Left kidney (tissue), 8 donors: Measurements from ENCODE around the gene KDM4B. TPM values are rescaled to one million over a fixed set of nuclear protein-coding genes. Genes with fewer than 3 reads are reported as not detected.
"Not testable (repeated sequence)": the region's sequence is repeated elsewhere in the genome, so short reads cannot be mapped to it uniquely, and the experiment has no call there.

Experiments
- DNase-seq: peaks from one replicate; pipeline ENCODE4 v3.0.0-alpha.2; 2013
- long read RNA-seq, 8 donors: transcript quantifications; one replicate each; lab custom pipeline, GENCODE V29; 2026
- polyA plus RNA-seq: library from polyadenylated mRNA; unstranded; fragments of 120-200 nt; gene quantifications from one replicate; pipeline ENCODE4 v1.2.1, GENCODE V29; 2013; ENCODE audit not compliant: insufficient read length

The KDM4B gene
- polyA plus RNA-seq = 24.4 TPM
- long read RNA-seq, donor 1, full-length matches to known transcripts = 5 of 5 reads
- long read RNA-seq, donor 1, partial matches to known transcripts = 0 of 5 reads
- long read RNA-seq, donor 1, other reads (novel, unspliced or antisense) = 0 of 5 reads
- long read RNA-seq, donor 2, full-length matches to known transcripts = 4 of 4 reads
- long read RNA-seq, donor 2, partial matches to known transcripts = 0 of 4 reads
- long read RNA-seq, donor 2, other reads (novel, unspliced or antisense) = 0 of 4 reads
- long read RNA-seq, donor 3, full-length matches to known transcripts = 3 of 3 reads
- long read RNA-seq, donor 3, partial matches to known transcripts = 0 of 3 reads
- long read RNA-seq, donor 3, other reads (novel, unspliced or antisense) = 0 of 3 reads
- long read RNA-seq, donor 4 = 0 reads
- long read RNA-seq, donor 5, full-length matches to known transcripts = 4 of 23 reads
- long read RNA-seq, donor 5, partial matches to known transcripts = 19 of 23 reads
- long read RNA-seq, donor 5, other reads (novel, unspliced or antisense) = 0 of 23 reads
- long read RNA-seq, donor 6, full-length matches to known transcripts = 4 of 4 reads
- long read RNA-seq, donor 6, partial matches to known transcripts = 0 of 4 reads
- long read RNA-seq, donor 6, other reads (novel, unspliced or antisense) = 0 of 4 reads
- long read RNA-seq, donor 7, full-length matches to known transcripts = 4 of 10 reads
- long read RNA-seq, donor 7, partial matches to known transcripts = 6 of 10 reads
- long read RNA-seq, donor 7, other reads (novel, unspliced or antisense) = 0 of 10 reads
- long read RNA-seq, donor 8 = 0 reads

DNA sequence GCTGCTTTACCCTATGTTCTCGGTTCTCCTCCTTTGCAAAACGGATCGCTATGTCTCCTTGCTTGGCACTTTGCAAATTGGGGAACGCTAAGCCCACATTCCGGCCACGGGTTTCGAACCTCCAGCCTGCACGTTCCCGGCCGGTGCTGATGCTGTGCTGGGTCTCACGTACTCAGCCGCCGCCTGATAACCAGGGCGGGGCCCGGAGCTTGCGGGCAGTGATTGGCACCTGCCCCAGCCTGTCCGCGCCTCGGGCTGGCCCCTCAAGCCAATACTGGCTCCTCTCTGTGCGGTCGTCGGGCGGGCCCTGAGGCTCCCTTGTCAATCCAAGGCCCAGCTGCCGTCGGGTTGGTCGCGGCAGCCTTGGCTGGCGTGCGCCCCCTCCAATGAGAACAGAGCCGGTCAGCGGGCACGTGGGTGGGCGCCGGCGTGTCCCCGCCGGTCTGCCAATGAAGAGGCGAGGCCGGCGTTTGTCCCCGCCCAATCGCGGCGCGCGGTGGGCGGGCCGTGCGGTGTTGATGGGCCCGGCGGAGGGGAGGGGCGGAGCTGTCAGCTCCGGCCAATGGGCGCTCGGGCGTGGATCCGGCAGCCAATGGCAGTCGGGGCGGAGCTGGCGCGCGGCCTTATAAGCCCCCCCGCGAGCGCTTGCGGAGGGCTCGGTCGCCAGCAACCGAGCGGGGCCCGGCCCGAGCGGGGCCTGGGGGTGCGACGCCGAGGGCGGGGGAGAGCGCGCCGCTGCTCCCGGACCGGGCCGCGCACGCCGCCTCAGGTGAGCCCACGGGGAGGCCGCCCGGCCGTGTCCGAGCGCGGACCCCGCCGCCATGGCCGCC is at the start of gene KDM4B:
Gene KDM4B, plus strand, starts transcription at position 652 of the 830 bp plus-strand sequence. CDS start 63,778 bp downstream, outside the sequence.
- DNase-seq = peak; percentile 99

DNA sequence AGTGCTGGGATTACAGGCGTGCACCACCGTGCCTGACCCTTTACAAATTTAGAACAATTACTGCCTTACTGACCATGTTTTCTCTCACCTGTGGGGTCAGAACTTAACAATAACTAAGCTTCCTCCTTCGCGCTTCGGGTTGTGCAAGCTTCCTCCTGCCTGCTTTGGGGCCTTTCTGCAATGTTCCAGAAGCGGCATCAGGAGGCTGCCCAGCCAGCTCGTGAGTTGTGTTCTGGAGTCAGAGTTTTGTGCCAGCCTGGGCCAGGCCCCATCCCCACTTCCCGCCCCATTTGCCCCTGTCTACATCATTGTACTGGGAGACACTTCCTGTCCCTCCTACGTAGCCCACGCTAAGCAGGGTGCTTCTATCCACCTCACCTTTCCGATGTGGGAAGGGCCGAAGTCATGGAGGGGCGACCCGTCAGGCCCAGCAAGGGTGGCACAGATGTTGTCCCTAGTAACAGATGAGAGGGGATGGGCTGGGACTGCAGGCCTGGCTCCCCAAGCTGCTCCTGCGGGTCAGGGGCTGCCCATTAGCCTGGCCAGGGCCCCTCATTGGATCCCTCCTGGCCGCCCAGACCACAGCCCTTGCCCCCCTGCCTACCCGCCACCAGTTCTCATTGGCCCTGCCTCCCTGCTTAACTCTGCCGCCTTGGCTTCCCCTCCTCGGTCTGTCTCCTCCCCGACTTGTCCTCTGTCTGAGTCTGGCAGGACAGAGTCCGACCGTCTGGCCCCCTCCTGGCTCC is 46.2 kb upstream of the KDM4B start:
- no peak for DNase-seq

DNA sequence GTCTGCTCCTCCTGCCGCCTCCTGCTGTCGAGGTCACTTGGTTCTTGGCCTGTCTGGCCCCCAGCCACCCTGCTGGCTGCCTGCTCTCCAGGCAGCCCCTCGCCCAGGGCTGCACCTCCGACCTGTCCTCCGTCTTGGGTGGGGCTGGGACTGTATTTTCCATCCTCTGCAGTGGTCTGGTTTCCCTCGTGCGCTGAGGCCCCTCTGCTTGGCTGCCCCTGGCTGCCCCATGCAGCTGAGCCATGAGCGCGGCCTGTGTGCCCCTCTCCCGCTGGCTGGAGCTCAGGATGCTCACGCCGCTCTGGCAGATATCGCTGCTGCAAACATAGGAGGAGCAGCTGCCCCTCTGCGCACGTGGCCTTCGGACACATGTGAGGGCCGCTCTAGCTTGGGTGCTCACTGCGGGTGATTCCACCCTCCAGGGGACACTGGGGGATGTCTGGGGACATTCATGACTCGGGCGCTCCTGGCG is 45.6 kb upstream of the KDM4B start:
- no peak for DNase-seq

DNA sequence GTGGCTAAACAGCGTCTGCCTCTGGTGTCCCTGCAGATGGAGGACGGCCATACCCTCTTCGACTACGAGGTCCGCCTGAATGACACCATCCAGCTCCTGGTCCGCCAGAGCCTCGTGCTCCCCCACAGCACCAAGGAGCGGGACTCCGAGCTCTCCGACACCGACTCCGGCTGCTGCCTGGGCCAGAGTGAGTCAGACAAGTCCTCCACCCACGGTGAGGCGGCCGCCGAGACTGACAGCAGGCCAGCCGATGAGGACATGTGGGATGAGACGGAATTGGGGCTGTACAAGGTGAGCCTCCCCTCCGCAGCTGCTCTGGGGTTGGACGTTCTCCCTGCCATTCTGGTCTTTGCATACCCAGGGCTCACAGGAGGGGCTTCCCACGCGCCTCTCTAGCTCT is 39.7 kb upstream of the KDM4B start:
- no peak for DNase-seq

DNA sequence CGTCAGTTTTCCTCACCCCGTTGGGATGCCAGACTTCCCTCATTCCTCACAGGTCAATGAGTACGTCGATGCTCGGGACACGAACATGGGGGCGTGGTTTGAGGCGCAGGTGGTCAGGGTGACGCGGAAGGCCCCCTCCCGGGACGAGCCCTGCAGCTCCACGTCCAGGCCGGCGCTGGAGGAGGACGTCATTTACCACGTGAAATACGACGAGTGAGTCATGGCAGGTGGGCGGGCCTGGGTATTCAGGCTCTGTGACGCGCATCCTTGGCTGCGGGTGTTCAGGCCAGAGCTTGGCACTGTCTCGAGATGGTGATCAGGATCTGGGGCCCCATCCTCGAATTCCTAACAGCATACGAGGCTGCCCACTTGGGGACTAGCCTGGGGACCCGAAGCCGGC is 38.2 kb upstream of the KDM4B start:
- no peak for DNase-seq

DNA sequence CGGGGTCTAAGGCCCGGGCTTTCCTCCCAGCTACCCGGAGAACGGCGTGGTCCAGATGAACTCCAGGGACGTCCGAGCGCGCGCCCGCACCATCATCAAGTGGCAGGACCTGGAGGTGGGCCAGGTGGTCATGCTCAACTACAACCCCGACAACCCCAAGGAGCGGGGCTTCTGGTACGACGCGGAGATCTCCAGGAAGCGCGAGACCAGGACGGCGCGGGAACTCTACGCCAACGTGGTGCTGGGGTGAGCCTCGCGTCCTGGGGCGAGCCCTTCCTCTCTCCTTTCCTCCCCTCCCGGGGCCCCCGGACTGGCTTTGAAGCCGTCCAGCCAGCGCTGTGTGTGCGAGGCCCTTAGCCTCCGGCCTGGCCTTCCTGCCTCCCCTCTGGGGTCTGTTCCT is 36.2 kb upstream of the KDM4B start:
- DNase-seq = no peak

DNA sequence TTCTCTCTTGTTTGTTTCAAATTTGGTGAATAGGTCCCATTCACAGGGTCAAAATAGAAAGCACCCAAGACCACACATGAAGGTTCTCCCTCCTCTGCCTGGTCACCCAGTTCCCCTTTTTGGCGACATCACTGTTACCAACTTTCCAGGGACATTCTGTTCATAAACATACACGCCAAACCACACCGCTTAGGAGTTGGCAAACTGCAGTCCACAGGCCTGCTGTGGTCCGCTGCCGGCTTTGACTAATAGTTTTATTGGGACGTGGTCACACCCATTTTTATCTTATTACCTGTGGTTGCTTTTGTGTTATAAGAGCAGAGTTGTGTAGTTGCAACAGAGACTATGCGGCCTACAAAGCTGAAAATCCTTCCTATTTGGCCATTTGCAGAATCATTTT is 35.4 kb upstream of the KDM4B start:
- DNase-seq = no peak

DNA sequence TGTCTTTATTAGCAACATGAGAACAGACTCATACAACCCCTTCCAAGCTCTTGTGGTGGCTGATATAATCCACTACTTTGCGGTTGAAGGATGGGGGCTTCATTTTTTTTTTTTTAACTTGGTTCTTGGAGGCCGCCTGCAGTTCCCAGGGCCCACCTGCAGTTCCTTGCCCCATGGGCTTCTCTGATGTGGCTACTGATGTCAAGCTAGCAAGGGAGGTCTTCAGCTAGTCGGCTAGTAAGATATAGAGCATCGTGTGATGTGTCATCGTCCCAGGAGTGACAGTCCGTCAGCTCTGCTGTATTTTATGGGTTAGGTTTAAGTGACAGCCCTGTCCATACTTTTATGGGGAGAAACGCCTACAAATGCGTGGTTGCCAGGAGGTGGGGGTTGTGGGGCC is 33.5 kb upstream of the KDM4B start:
- DNase-seq = no peak

DNA sequence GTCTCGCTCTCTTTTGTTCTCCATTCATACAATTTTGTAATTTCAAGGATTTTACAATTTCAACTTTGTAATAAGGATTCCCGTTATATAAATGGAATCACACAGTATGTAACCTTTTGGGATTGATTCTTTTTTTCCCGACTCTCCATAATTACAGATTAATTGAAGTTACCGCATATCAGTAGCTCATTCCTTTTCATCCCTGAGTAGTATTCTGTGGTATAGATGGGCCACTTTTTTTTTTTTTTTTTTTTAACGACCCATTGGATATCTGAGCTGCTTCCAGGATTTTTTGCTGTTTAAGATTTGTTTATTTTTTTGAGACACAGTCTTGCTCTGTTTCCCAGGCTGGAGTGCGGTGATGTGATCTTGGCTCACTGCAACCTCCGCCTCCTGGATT is 31.9 kb upstream of the KDM4B start:
- no peak for DNase-seq

DNA sequence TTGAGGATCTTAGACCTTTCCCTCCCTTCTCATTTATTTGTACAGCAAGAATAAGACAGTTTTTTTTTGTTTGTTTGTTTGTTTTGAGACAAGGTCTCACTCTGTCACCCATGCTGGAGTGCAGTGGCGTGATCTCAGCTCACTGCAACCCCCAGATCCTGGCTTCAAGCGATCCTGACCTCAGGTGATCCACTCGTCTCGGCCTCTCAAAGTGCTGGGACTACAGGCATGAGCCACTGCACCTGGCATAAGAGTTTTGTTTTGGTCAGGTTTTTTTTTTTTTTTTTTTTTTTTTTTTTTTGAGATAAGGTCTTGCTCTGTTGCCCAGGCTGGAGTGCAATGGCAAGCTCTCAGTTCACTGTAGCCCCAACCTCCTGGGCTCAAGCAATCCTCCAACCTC is 30.5 kb upstream of the KDM4B start:
- not testable (repeated sequence) for DNase-seq

DNA sequence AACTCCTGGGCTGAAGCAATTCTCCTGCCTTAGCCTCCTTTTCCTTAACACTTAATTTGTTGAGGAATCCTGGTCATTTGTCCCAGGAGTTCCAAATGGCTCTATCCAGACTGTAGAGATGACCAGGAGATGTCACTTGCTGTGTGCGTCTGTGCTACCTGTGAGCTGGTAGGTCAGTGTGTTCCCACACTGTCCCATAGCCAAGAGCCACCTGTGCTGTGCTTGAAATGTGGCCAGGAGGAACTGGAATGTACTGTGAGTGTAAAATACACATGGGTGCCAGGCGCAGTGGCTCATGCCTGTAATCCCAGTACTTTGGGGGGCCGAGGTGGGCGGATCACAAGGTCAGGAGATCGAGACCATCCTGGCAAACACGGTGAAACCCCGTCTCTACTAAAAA is 29.4 kb upstream of the KDM4B start:
- DNase-seq = no peak

DNA sequence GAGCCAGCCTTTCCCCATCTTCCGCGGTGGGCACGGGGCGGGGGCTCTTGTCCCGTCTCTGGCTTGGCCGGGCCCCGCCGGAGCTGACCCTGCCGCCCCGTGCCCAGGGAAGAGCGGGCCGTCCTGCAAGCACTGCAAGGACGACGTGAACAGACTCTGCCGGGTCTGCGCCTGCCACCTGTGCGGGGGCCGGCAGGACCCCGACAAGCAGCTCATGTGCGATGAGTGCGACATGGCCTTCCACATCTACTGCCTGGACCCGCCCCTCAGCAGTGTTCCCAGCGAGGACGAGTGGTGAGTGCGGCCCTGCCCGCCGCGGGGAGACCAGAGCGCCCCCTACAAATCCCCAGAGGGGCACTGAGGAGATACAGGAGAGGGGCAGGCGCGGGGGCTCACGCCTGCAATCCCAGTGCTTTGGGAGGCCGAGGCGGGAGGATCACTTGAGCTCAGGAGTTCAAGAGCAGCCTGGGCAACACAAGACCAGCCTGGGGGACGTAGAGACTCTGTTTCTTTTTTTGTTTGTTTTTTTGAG is 27.2 kb upstream of the KDM4B start:
- not testable (repeated sequence) for DNase-seq

DNA sequence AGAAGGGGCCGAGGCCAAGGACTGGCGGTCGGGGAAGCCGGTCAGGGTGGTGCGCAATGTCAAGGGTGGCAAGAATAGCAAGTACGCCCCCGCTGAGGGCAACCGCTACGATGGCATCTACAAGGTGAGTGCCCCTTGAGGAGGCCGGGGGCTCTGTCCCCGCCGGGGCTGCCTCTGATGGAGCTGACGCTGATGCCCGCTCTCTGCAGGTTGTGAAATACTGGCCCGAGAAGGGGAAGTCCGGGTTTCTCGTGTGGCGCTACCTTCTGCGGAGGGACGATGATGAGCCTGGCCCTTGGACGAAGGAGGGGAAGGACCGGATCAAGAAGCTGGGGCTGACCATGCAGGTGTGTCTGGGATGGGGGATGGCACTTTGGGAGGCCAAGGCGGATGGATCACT is 18.3 kb upstream of the KDM4B start:
- not testable (repeated sequence) for DNase-seq

DNA sequence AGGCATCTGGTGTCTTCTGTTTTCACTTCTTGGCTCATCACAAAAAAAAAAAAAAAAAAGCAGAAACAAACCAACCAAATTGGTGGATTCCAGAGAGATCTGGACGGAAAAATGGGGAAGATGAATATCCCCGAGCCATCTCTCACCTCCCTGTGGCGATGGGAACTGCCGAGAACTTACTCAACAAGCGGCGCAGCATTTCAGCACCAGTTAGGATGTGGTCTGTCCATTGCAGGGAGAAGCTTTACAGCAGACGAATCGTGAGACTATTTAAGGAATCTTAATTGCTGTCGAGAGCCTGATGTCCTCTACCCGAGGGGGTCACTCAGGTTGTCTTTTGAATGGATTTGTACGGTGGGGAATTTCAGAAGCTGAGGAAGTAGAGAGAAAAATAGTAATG is 17.3 kb upstream of the KDM4B start:
- DNase-seq = no peak

DNA sequence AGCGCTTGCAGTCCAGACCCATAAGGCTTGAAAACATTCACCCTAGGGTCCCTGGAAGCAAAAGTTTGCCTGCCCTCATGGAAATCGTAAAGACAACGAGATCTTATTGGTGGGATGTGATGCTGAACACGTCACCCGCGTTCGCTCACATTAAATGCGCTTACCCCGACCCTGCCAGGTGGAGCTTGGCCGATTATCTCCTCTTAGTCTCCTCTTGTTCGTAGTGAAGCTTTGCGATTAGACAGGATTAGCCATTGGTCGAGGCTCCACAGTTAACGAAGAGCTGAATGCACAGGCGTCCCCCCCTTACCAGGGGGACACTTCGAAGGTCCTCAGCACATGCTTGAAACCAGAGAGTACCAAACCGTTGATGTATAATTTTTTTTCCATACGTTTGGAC is 16.0 kb upstream of the KDM4B start:
- no peak for DNase-seq

DNA sequence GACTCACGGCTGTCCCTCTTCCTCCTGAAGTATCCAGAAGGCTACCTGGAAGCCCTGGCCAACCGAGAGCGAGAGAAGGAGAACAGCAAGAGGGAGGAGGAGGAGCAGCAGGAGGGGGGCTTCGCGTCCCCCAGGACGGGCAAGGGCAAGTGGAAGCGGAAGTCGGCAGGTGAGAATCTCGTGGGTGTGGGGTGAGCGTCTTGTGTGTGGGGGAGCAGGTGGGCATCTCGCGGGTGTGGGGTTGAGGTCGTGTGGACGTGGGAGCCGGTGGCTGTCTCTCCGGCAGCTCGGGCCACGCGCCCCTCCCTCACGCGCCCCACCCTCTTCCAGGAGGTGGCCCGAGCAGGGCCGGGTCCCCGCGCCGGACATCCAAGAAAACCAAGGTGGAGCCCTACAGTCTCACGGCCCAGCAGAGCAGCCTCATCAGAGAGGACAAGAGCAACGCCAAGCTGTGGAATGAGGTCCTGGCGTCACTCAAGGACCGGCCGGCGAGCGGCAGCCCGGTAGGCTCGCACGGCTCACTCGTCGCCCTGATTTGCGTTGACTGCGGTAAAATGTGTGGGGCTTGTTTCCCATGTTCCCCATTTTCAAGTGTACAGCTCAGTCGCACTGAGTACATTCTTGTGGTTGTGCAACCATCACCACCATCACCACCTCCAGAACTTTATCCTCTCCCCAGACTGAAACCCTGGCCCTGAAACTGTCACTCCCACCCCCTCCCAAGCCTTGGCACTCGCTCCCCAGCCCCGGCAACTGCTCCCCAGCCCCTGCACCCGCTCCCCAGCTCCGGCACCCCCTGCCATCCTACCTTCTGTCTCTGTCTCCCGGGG is 14.4 kb upstream of the KDM4B start:
- DNase-seq = not testable (repeated sequence)

DNA sequence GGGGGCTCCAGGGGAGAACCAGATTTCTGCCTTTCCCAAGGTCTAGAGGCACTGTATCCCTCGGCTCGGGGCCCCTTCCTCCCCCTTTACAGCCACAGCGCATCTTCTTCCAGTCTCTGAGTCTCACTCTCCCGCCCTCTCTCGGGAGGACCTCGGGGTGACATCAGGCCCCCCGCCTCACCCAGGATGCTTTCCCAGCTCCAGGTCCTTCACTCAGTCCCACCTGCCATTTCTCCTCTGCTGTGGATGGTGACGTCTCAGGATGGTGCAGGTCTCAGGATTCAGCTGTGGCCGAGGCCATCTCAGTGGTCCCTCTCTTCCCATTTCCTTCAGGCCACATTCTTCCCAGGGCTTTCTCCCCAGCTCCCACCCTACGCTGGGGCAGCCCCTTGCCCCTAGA is 13.6 kb upstream of the KDM4B start:
- no peak for DNase-seq

DNA sequence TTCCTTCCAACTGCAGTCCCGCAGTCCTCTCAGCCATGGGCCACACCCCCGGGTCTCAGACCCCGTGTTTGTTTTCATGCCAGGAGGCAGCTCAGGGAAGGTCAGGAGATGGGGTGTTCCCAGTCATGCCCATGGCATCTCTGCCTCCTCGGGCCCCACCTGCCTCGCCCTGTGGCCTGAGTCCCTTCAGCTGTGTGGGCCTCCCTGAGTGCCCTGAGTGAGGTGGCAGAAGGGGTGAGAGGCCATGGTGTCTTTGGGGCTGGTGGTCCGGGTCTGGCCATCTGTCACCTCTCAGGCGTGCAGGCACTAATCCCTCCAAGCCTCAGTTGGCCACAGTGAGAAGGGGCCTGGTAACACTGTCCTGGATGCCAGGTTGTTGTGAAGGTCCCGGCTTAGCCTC is 10.9 kb upstream of the KDM4B start:
- DNase-seq = no peak

DNA sequence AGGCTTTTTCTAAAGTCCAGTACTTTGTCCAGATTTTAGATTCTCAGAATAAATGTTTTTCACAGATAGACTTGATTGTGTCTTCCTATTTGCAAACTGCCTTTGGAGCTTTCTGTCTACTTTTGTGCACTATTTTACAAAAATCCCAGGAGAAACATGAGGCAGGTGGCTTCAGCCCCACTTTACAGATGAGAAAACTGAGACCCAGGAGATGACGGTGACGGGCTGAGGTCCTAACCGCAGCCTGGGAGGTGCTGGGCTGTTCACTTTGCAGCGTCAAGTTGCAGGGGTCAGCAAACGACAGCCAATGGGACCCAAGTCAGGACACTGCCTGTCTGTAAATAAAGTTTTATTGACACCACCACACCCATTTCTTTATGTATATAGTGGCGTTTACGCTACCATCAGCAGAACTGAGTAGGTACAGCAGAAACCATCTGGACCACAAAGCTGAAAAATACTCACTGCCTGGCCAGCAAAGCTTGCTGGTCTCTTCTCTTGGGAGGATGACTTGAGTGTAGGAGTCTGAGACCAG is 6.8 kb upstream of the KDM4B start:
- DNase-seq = no peak

DNA sequence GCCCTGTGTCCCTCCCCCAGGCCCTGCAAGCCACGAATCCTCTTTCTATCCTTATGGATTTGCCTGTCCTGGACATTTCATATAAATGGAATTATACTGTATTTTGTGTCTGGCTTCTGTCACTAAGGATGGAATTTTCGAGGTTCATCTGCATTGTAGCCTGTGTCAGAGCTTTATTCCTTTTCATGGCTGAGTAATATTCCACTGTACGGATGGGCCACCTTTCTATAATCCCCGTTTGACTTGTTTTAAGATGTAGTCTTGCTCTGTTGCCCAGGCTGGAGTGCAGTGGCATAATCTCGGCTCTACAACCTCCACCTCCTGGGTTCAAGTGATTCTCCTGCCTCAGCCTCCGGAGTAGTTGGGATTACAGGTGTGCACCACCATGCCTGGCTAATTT is 3.9 kb upstream of the KDM4B start:
- no peak for DNase-seq
